Measurements from ENCODE around the gene COL13A1.

The COL13A1 gene

GRCh38 chr10:69916118-69916517 is 114.4 kb downstream of the COL13A1 start:
- no peak for ATAC-seq

GRCh38 chr10:69918036-69918435 is 116.3 kb downstream of the COL13A1 start:
- no peak for ATAC-seq
- no peak for TF ChIP-seq CSRNP3 (CRISPR knock-in tag; IDR thresholded peaks at IDR 0.05)
- no peak for TF ChIP-seq PPARA (CRISPR knock-in tag; IDR thresholded peaks at IDR 0.05; ENCODE audit: borderline replicate concordance)
- no peak for TF ChIP-seq ISL1 (CRISPR knock-in tag; IDR thresholded peaks at IDR 0.05)
- no peak for TF ChIP-seq OSR1 (CRISPR knock-in tag; IDR thresholded peaks at IDR 0.05)
- TF ChIP-seq CREB5 (CRISPR knock-in tag; IDR thresholded peaks at IDR 0.05; ENCODE audit: low read depth), result no peak
- TF ChIP-seq TOX (CRISPR knock-in tag; IDR thresholded peaks at IDR 0.05; ENCODE audit: borderline replicate concordance), result no peak
- no peak for TF ChIP-seq ARNTL (CRISPR knock-in tag; IDR thresholded peaks at IDR 0.05; ENCODE audit: borderline replicate concordance, low read depth)
- no peak for TF ChIP-seq GLIS3 (CRISPR knock-in tag; IDR thresholded peaks at IDR 0.05)
- no peak for TF ChIP-seq CSDC2 (CRISPR knock-in tag; IDR thresholded peaks at IDR 0.05)
- no peak for TF ChIP-seq BACH2 (CRISPR knock-in tag; IDR thresholded peaks at IDR 0.05; ENCODE audit: borderline replicate concordance)

More at GRCh38 chr10:69916118-69916517, 114.4 kb downstream of the COL13A1 start:
- TF ChIP-seq ZNF8 (CRISPR knock-in tag; IDR thresholded peaks at IDR 0.05), result no peak
- TF ChIP-seq PPARA (CRISPR knock-in tag; IDR thresholded peaks at IDR 0.05; ENCODE audit: borderline replicate concordance), result no peak
- no peak for TF ChIP-seq POU6F1 (CRISPR knock-in tag; IDR thresholded peaks at IDR 0.05; ENCODE audit: borderline replicate concordance, low read depth)
- no peak for TF ChIP-seq TSHZ2 (CRISPR knock-in tag; IDR thresholded peaks at IDR 0.05)
- no peak for TF ChIP-seq CREB5 (CRISPR knock-in tag; IDR thresholded peaks at IDR 0.05; ENCODE audit: low read depth)
- TF ChIP-seq SNAI2 (CRISPR knock-in tag; IDR thresholded peaks at IDR 0.05), result no peak
- no peak for TF ChIP-seq ZFP3 (CRISPR knock-in tag; IDR thresholded peaks at IDR 0.05)
- TF ChIP-seq PATZ1 (CRISPR knock-in tag; IDR thresholded peaks at IDR 0.05; ENCODE audit: borderline replicate concordance), result no peak
- TF ChIP-seq RARB (CRISPR knock-in tag; IDR thresholded peaks at IDR 0.05), result no peak
- no peak for TF ChIP-seq CSRNP3 (CRISPR knock-in tag; IDR thresholded peaks at IDR 0.05)
- TF ChIP-seq CSDC2 (CRISPR knock-in tag; IDR thresholded peaks at IDR 0.05), result no peak
- no peak for TF ChIP-seq GLIS3 (CRISPR knock-in tag; IDR thresholded peaks at IDR 0.05)

All from SK-N-SH treated with all-trans-retinoic acid at 6 μM for 48 hours (cell line).